GM12865 (cell line): Measurements from ENCODE around the gene IFI30.

ENCODE experiments used
- DNase-seq: peaks from one replicate; pipeline ENCODE4 v3.0.0; 2010; ENCODE audit warnings: low read depth
- H3K4me3 ChIP-seq: 2 replicates; pipeline ENCODE4 v1.5.1; 2011; ENCODE audit warnings: mild to moderate bottlenecking, low read depth, low read length, control low read depth
- TF ChIP-seq, protein P1 (sequence below): IDR thresholded peaks from 2 replicates; pipeline ENCODE4 v1.5.1; 2011; ENCODE audit warnings: low read length, control low read depth, low read depth, inconsistent platforms; ENCODE audit not compliant: insufficient read depth; ENCODE audit errors: missing control alignments

Gene IFI30

DNA sequence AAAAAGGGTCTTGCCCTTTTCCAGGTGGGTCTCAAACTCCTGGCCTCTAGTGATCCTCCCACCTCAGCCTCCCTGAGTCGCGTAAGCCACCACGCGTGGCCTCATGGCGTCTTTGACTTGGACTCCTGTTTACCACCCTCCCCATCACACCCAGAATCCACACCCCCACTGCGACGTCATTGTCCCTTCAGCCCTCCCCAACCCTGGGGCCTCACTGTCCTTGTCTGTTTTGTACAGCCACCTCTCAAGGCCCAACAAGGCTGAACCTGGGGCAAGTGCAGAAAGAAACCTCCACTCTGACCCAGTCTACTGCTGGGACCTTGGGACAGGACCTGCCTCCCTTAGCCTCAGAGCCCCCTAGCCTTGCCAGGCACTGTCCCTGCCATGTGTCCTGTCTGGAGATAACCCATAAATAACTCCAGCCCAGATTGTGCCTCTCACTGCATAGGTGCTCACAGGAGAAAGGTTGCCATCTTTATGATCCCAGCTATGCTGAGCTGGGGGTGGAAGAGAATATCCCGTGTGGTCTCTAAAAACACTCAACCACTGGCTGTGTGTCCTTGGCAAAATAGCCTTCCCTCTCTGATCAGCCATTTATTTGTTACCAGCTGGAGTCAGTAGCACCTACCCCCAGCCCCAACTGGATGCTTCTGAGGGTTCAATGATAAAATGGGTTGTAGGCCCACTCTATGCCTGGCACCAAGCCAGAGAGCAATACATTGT lies 1.8 kb upstream of the IFI30 start:
- no peak overlapping the region; the same call in 1 of the 2 replicates for H3K4me3 ChIP-seq
- DNase-seq = peak; percentile 55
- TF ChIP-seq, protein P1, sequence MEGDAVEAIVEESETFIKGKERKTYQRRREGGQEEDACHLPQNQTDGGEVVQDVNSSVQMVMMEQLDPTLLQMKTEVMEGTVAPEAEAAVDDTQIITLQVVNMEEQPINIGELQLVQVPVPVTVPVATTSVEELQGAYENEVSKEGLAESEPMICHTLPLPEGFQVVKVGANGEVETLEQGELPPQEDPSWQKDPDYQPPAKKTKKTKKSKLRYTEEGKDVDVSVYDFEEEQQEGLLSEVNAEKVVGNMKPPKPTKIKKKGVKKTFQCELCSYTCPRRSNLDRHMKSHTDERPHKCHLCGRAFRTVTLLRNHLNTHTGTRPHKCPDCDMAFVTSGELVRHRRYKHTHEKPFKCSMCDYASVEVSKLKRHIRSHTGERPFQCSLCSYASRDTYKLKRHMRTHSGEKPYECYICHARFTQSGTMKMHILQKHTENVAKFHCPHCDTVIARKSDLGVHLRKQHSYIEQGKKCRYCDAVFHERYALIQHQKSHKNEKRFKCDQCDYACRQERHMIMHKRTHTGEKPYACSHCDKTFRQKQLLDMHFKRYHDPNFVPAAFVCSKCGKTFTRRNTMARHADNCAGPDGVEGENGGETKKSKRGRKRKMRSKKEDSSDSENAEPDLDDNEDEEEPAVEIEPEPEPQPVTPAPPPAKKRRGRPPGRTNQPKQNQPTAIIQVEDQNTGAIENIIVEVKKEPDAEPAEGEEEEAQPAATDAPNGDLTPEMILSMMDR = no peak

- no peak for DNase-seq
- TF ChIP-seq, protein P1 = no peak
- H3K4me3 ChIP-seq = peak overlapping the region; percentile 91; the same call in 1 of the 2 replicates
These were observed 1.1 kb upstream of the IFI30 start for GRCh38 chr19:18172331-18173053.

GRCh38 chr19:18173054-18173571 lies 500 bp upstream of the IFI30 start:
- DNase-seq = peak; percentile 80
- H3K4me3 ChIP-seq = peak overlapping the region; percentile 91
- TF ChIP-seq, protein P1 = no peak

GRCh38 chr19:18174983-18175382 lies 1.4 kb downstream of the IFI30 start:
- DNase-seq = no peak
- TF ChIP-seq, protein P1 = no peak
- H3K4me3 ChIP-seq = peak overlapping the region; percentile 91

DNA sequence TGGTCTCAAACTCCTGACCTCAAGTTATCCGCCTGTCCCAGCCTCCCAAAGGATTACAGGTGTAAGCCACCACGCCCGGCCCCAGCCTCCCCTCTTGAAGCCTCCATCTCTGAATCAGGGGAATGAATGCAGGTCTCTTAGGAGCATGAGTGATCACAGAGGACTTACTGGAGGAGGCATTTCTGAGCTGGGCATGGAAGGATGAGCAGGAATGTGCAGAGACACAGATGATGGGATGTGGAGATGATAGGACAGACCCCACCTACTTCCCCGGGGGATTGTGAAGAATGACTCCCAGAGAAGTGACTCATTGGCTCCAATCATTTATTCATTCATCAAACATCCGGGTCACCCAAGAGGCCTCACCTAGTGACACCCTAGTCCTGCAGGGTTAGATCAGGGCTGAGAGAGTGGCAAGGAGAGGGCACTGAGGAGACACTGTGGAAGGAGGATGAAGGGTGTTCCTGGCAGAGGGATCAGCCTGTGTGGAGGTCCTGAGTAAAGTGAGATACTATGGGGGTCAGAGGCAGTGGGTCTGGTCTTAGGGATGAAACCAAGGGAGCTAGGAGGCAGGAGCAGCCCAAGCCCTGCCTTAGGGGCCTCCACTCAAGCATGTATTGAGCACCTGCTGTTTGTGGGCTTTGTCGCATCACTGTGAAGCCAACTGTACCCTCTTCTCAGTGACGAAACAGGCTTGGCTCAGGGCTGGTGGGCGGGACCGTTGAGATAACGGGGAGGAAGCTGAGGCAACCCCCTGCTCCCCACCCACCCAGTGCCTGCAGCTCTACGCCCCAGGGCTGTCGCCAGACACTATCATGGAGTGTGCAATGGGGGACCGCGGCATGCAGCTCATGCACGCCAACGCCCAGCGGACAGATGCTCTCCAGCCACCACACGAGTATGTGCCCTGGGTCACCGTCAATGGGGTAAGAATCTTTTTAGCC lies 3.0 kb downstream of the IFI30 start:
- TF ChIP-seq, protein P1 = no peak
- H3K4me3 ChIP-seq = 0 out of 2 replicates have a peak overlapping the region, but pooled peaks have one; percentile 16

GRCh38 chr19:18179957-18180356 lies 6.3 kb downstream of the IFI30 start:
- no peak for DNase-seq
- TF ChIP-seq, protein P1 = no peak
- H3K4me3 ChIP-seq = no peak overlapping the region

More for the DNA sequence above, 3.0 kb downstream of the IFI30 start:
- no peak for DNase-seq
